ENCODE data around the gene APOL1. TPM values are rescaled to one million over a fixed set of nuclear protein-coding genes. Genes with fewer than 3 reads are reported as not detected.
"Not testable (repeated sequence)": the region's sequence is repeated elsewhere in the genome, so short reads cannot be mapped to it uniquely, and the experiment has no call there.

APOL1 gene
- total RNA-seq, 4 donors from 2014 or later, result 6.7 to 16.8 (median 11.0) TPM

DNA sequence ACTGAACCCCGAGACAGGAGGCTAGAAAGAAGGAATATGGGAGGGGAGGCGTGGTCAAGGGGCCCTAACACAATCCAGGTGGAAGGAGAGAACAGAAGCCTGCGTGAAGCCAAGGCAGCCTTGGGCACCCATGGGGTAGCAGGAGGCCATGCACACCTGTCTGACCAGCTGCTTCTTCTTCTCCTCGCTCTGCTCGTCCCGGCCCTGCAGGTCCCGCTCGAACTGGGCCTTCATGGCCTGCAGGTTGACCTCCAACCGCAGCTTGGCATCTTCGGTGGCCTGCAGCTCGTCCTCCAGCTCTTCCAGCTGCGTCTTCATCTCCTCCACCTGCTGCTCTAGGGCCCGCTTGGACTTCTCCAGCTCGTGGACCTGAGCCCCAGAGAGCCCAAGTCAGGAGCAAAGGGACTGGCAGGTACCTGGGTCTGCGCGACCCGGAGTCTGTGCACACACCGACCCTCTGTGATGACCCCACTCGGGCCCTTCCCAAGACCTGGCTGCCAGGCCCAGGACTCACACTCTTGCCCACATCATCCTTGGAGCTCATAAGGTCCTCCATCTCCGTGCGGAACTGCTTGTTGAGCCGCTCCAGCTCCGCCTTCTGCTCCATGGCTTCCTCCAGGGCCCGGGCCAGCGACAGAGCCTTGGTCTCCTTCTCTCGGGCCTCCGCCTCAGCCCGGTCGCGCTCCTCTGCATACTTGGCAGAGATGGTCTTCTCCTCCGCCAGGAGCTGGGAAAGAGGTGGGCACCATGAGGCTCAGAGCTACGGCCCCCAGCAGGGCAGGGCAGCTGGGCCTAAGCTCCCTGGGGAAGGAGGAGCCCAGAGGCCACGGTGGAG is 35.9 kb downstream of the APOL1 start:
- no peak overlapping the region for H3K27ac ChIP-seq
- intact Hi-C loops (cut with DNase I), result loop anchor here (5.0 to 10.0 kb wide), 2 partner anchors 51 to 94 kb away; partner anchors contain the start of gene APOL2
- no peaks in the 10 kb centered on the region for H3K27me3 ChIP-seq
- no peak overlapping the region for H3K4me3 ChIP-seq (replicated peaks in 1 of 3)
- no peaks in the 10 kb centered on the region for H3K4me1 ChIP-seq
- WGBS, 2 donors, result 91 to 95% methylated on average over 32 to 33 of the region's 33 CpGs
- H3K36me3 ChIP-seq, result peaks cover 84% of the 10 kb centered on the region in 2 donors
- no peak for TF ChIP-seq POLR2A (IDR thresholded peaks at IDR 0.05)
- TF ChIP-seq, protein P1, sequence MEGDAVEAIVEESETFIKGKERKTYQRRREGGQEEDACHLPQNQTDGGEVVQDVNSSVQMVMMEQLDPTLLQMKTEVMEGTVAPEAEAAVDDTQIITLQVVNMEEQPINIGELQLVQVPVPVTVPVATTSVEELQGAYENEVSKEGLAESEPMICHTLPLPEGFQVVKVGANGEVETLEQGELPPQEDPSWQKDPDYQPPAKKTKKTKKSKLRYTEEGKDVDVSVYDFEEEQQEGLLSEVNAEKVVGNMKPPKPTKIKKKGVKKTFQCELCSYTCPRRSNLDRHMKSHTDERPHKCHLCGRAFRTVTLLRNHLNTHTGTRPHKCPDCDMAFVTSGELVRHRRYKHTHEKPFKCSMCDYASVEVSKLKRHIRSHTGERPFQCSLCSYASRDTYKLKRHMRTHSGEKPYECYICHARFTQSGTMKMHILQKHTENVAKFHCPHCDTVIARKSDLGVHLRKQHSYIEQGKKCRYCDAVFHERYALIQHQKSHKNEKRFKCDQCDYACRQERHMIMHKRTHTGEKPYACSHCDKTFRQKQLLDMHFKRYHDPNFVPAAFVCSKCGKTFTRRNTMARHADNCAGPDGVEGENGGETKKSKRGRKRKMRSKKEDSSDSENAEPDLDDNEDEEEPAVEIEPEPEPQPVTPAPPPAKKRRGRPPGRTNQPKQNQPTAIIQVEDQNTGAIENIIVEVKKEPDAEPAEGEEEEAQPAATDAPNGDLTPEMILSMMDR (IDR thresholded peaks at IDR 0.05), result no peak
- no peak for DNase-seq
- H3K9me3 ChIP-seq, result no peaks in the 10 kb centered on the region

DNA sequence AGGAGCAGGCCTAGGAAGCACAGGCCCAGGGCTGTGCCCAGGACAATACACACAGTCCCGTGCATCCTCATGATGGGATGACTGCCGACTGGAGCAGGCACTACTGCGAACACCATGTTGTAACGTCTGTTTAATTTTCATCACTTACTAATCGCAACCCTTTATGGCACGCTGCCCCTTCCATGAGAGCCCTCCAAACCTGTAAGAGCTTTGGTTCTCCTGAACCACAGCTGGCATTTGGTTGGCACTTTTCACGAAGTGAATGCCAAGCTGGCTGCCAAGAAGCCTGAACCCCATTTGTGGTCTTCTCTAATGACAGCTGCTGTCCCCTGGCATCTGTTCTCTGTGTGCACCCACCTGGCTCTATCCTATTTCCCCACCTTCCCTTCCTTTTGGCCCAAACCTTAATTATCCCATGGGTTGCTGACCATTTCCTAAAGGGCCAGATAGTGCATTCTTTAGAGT is 36.5 kb downstream of the APOL1 start:
- no peak for DNase-seq
- 83% methylated on average over 7 of the region's 7 CpGs for WGBS, 2 donors

DNA sequence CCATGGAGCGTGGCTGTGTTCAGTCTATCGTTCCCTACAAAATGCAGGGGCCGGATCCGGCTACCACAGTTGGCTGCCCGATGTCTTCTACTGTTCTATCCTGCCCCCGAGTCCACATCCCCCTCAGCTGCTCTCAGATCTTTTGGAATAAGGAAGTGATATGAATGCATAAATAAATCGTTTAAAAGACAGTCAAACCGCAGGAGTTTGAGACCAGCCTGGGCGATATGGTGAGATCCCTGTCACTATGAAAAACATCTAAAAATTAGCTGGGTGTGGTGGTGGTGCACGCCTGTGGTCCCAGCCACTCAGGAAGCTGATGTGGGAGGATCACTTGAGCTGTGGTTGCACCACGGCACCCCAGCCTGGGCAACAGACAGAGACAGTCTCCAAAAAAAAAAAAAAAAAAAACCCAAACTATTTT is 37.0 kb downstream of the APOL1 start:
- WGBS, 2 donors, result 86 to 88% methylated on average over 11 of the region's 11 CpGs
- H3K4me1 ChIP-seq; H3K4me3 ChIP-seq (replicated peaks in 1 of 3); DNase-seq; H3K27ac ChIP-seq; H3K9me3 ChIP-seq; H3K27me3 ChIP-seq: not testable (repeated sequence)
- peaks cover 84% of the 10 kb centered on the region in 2 donors for H3K36me3 ChIP-seq
- intact Hi-C loops (cut with DNase I), result loop anchor here (5.0 to 10.0 kb wide), 2 partner anchors 53 to 95 kb away; partner anchors contain the start of gene APOL2

More for the DNA sequence above, 36.5 kb downstream of the APOL1 start:
- TF ChIP-seq, protein P1 (IDR thresholded peaks at IDR 0.05), result no peak
- no peak for TF ChIP-seq POLR2A (IDR thresholded peaks at IDR 0.05)
- Histone ChIP-seq H3K27me3 (no peaks in the 10 kb centered on the region), H3K27ac (no peak overlapping the region), H3K4me3 (replicated peaks in 1 of 3) (no peak overlapping the region), H3K4me1 (no peaks in the 10 kb centered on the region), H3K9me3 (no peaks in the 10 kb centered on the region), H3K36me3 (peaks cover 84% of the 10 kb centered on the region in 2 donors)
- intact Hi-C loops (cut with DNase I), result loop anchor here (5.0 to 10.0 kb wide), 2 partner anchors 52 to 95 kb away; partner anchors contain the start of gene APOL2

DNA sequence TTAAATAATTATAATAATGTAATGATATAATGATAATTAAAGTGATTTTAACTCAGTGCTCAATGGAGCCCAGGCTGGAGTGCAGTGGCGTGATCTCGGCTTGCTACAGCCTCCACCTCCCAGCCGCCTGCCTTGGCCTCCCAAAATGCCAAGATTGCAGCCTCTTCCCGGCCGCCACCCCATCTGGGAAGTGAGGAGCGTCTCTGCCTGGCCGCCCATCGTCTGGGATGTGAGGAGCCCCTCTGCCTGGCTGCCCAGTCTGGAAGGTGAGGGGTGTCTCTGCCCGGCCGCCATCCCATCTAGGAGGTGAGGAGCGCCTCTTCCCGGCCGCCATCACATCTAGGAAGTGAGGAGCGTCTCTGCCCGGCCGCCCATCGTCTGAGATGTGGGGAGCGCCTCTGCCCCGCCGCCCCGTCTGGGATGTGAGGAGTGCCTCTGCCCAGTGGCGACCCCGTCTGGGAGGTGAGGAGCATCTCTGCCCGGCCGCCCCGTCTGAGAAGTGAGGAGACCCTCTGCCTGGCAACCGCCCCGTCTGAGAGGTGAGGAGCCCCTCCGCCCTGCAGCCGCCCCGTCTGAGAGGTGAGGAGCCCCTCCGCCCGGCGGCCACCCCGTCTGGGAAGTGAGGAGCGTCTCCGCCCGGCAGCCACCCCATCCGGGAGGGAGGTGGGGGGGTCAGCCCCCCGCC is 37.6 kb downstream of the APOL1 start:
- H3K27ac ChIP-seq; H3K4me3 ChIP-seq (replicated peaks in 1 of 3); H3K9me3 ChIP-seq; H3K27me3 ChIP-seq; DNase-seq; H3K4me1 ChIP-seq; intact Hi-C loops (cut with DNase I): not testable (repeated sequence)
- WGBS, 2 donors, result 86 to 94% methylated on average over 8 to 12 of the region's 40 CpGs
- peaks cover 84% of the 10 kb centered on the region in 2 donors for H3K36me3 ChIP-seq

DNA sequence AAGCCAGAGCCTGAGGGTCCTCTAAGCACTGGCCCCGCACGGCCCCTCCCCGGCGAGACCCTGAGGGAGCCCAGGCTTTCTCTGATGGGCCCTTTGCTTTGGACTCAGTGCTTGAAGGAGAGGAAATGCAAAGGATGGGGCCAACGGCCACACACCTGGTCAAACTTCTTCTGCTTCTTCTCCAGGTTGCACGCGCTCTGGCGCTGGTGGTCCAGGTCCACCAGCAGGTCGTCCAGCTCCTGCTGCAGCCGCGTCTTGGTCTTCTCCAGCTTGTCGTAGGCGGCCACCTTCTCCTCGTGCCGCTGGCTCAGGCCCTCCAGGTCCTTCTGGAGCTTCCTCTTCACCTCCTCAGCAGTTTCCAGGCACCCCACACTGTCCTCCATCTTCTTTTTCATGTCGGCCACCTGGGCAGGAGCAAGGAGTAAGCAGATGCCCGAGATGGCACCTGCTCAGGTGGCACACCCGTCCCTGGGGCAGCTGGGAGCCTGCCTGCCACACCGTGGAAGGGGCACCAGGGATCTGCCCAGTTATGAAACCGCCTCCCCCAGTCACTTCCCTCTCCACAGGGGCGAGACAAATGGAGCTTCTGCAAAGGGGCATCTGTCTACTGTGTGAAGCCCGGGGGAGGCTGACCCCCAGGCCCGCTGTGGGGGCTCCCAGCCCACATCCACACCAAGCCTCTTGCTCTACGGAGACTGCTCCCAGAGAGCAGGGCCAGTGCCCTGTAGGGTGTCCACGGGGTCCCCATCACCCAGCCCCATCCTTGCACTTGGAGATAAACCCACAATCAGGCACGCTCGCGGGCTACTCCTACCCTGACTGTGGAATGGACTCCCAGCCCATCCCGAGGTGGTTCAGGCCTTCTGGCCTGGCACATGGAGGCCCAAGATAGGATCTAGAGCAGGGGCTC is 39.2 kb downstream of the APOL1 start:
- no peaks in the 10 kb centered on the region for H3K9me3 ChIP-seq
- WGBS, 2 donors, result 90 to 91% methylated on average over 25 to 27 of the region's 29 CpGs
- peaks cover 84% of the 10 kb centered on the region in 2 donors for H3K36me3 ChIP-seq
- H3K27ac ChIP-seq, result no peak overlapping the region
- H3K4me3 ChIP-seq (replicated peaks in 1 of 3), result no peak overlapping the region
- intact Hi-C loops (cut with DNase I), result no loop called here
- DNase-seq, result no peak
- TF ChIP-seq, protein P1 (IDR thresholded peaks at IDR 0.05), result no peak
- TF ChIP-seq POLR2A (IDR thresholded peaks at IDR 0.05), result no peak
- H3K4me1 ChIP-seq, result no peaks in the 10 kb centered on the region
- H3K27me3 ChIP-seq, result no peaks in the 10 kb centered on the region
